Astrocyte (in vitro differentiated cells and primary cell): ENCODE results near the gene PTPN5.

Source experiments
- CTCF ChIP-seq: IDR thresholded peaks from 2 replicates; pipeline ENCODE4 v1.5.1; 2011; ENCODE audit warnings: low read depth, mild to moderate bottlenecking, inconsistent platforms, low read length, moderate library complexity; ENCODE audit not compliant: insufficient read depth
- EZH2 ChIP-seq: IDR thresholded peaks from 2 replicates; pipeline ENCODE4 v1.6.1; 2012; ENCODE audit warnings: mild to moderate bottlenecking, low read length, inconsistent platforms; ENCODE audit not compliant: insufficient read depth

GRCh38 chr11:18768472-18768901 lies 23.1 kb downstream of the PTPN5 start:
- TF ChIP-seq CTCF (no peak), EZH2 (no peak)
